Measurements from ENCODE around the gene PPIL1. TPM values are rescaled to one million over a fixed set of nuclear protein-coding genes. Genes with fewer than 3 reads are reported as not detected.

The PPIL1 gene
- total RNA-seq (2022; extraction: Qiagen RNA extraction) = 42.2 to 48.5 TPM (median 46.1 TPM) in 5 replicates

GRCh38 chr6:36874443-36875249 is at the start of gene PPIL1:
Gene PPIL1, minus strand, starts transcription at chr6:36874803. Its CDS starts 31 bp downstream, at chr6:36874772.

DNA sequence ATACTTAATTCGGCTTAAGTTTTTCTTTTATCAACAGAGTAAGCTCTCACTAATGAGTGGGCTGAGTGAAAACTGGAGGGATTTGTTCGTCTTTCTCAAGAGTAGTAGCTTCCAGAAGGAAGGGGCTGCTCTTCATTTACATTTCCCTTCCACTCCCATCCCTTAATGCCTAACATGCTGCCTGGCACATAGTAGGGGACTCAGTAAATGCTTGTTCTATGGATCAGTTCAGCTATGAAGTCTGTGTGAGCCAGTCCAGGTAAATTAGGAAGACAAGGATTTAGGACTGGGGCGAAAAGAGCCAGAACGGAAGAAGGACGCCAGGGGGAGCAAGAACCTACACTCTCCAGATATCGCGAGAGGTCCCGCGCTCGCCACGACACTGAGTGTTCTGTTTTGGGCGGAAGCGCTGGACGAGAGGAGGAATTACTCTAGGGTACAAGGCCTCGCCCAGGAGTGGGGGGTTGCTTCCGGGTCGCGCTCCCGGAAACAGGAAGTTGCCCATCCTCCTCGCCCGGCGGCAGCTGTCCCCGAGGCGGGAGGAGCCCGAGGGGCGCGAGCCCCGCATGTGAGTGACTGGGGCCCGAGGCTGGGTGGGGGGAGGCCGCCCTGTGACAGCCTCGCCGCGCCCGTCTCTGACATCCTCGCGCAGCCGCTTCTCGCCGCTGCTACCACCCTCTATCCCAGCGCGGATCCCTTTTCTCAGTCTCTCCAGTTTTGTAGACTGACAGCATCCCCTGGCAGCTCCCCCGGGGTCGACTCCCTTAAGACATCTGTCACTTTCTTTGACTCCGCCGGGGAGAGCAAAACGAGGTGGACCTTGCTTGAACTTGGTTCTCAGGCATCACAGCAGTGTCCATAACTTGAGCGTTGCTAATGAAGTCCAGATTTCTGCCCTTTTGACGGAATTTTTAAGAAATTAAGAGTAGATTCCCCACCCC is 11.1 kb upstream of the PPIL1 start, which contains the start of gene C6orf89:
C6orf89 (plus strand) TSS at position 492 of the 941 bp plus-strand sequence. CDS start 13,493 bp downstream, outside the sequence.

GRCh38 chr6:36838896-36839748 is 35.5 kb downstream of the PPIL1 start, which contains the start of gene CPNE5:
Gene CPNE5, minus strand, starts transcription at chr6:36839444. Its CDS starts 67 bp downstream, at chr6:36839377.

Other genes starting within 250 kb of the PPIL1 start
- 251 to 309 TPM (median 299 TPM) in 5 replicates for gene CDKN1A, start 196.1 kb downstream of the PPIL1 start, total RNA-seq (2022; extraction: Qiagen RNA extraction)
- gene RAB44, start 177.0 kb downstream of the PPIL1 start, total RNA-seq (2022; extraction: Qiagen RNA extraction) = 0.02 to 0.07 TPM (median 0.05 TPM) in 3 of 5 replicates, not detected in the others
- gene CPNE5, start 35.4 kb downstream of the PPIL1 start, total RNA-seq (2022; extraction: Qiagen RNA extraction) = 0.12 to 0.16 TPM (median 0.14 TPM) in 5 replicates
- gene C6orf89, start 11.1 kb upstream of the PPIL1 start, total RNA-seq (2022; extraction: Qiagen RNA extraction) = 14.5 to 19.4 TPM (median 17.1 TPM) in 5 replicates
- gene PI16, start 79.9 kb upstream of the PPIL1 start, total RNA-seq (2022; extraction: Qiagen RNA extraction) = not detected in 5 replicates
- 119 to 134 TPM (median 133 TPM) in 5 replicates for gene MTCH1, start 111.4 kb upstream of the PPIL1 start, total RNA-seq (2022; extraction: Qiagen RNA extraction)
- gene FGD2, start 130.9 kb upstream of the PPIL1 start, total RNA-seq (2022; extraction: Qiagen RNA extraction) = 0.03 TPM in 1 of 5 replicates, not detected in the others

Data from A549 treated with Hydrocortisone at 1 μM for 4 hours (cell line).